ENCODE measurements around the gene ISG20L2.

ISG20L2 gene

DNA sequence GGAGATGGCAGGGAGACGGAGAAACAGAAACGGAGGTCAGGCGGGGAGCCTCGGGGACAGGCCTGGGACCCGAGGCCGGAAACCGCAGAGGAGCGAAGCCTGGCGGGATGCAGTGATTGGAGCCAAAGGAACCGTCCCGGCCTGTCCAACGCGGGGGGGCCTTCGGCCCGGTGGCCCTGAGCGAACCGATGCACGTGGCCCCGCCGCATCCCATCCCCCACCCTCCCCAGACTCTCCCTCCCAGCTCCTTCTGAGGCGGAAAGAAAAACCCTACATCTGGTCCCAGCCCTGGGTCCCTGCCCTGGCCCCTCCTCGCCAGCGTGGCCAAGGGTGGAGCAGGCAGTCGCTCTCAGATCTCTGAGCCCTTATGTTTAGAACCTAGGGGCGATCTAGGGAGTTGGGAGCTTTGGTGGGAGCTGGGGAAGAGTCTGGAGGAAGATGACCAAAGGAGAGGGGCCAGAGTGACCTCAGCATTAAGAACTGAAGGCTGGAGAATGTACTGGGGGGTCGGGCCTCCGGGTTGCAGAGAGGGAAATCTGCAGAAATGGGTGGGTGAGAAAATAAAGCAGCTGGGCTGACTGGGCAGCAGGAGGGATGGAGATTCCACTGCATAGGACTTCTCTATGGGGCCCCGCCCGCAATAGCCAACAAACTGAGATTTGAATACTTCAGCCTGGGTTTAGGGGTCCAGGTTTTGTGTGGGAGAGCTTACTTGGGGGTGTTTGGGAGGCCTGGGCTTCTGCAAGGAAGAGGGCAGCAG, 21.7 kb downstream of the ISG20L2 start:
- DNase-seq (ENCODE audit: low read depth) = peak; percentile 84

DNA sequence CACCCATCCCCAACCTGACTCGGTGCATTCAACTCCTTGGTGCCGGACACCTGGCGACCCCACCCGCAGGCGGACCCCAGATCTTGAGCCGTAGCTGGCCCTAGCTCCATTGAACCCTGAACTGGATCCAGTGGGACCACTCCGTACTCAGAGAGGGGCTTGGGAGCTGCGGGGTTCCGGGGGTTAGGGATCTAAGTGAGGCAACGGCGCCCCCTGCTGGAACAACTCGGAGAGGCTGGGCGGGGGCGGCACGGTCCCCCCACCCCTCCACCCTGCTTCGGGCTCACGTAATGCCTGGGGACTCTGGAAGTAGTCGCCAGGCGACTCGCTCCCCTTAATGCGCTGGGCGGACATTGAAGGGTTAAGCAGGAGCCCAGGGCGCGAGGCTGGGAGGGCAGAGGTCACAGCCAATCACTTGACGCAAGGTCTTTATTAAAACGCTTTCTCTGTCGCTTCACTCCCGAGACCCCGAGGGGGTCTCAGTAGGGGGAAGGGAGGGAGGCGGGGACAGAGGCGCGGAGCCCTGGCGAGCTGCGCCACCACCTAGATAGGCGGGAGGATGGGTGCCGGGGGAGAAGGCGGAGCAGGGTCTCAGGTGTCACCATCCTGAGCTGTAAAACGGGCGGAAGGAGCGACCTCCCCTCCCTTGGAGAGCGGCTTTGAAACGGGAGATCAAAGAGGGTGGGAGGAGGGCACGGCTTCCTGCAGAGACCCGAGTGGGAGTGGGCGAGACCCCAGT, 22.5 kb downstream of the ISG20L2 start:
- DNase-seq (ENCODE audit: low read depth) = no peak

DNA sequence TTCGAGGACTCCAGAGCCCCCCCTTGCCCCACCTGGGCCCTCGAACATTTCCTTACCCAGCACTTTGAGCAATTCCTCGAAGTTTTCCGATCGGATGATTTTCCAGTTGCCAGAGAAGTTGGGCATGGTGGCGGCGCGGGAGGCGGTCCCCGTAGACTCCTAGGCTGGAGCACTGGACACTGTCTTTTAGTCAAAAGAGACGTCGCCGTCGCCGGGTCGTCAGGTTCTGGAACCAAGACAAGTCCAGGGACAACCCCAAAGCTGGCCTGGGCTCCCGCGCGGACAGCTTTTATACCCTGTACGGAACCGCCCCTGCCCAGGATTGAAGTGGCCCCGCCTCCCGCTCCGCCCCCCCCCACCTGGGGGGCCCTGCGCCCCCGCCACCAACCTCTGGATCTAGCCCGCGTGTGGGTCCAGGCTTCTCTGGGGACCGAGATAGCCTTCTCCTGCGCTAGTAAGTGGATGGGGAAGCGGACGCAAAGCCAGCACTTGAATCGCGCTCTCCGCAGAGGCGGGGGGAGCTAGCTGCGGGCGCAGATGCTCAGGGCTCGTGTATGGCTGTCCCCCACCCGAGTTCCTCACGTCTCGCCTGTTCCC, 23.1 kb downstream of the ISG20L2 start, which contains the start of gene CRABP2:
Gene CRABP2 (minus strand): TSS at position 263 of the 597 bp plus-strand sequence. CDS start 137 bp downstream, at position 126.
- no peak for DNase-seq (ENCODE audit: low read depth)

DNA sequence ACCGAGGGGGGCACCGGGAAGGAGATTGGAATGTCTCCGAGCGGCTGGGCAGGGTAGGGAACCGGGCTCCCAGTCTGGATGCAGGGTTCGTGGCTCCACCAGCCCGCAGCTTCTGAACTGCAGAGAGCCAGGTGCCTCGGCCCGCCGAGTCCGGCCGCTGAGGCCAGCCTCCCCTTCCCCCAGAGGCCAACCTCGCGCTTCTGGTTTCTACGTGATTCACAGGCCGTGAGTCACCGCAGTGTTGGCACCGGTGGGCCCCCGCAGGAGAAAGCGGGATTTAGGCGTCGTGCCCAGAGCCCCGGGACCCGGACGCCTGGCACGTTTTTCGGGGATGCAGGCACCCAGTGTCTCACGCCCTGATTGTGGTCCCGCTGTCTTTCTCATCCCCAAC, 23.6 kb downstream of the ISG20L2 start:
- DNase-seq (ENCODE audit: low read depth) = no peak

DNA sequence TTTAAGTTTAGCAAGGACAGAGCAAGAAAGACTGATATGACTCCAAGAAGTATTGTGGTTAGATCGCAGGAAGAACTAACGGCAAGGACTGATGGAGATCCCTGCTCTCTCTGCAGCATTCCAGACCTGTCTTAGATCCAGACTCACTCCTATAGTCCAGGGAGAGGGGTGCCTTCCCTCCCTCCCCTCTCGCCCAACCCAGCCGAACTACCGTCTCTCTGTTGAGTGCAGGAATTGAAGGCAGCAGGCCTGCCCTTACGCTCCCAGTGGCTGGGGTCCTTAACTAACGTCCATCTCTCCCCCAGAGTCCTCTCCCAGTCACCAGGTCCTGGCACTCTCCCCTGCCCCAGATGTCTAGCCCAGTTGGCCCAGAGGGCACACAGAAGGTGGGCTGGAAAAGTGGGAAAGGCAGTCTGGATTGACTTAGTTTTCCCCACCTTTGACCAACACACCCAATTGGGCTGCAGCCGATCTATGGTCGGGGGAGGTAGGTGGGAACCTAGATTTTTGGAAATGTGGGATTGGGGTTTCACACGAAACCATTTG, 24.3 kb downstream of the ISG20L2 start:
- DNase-seq (ENCODE audit: low read depth) = no peak

DNA sequence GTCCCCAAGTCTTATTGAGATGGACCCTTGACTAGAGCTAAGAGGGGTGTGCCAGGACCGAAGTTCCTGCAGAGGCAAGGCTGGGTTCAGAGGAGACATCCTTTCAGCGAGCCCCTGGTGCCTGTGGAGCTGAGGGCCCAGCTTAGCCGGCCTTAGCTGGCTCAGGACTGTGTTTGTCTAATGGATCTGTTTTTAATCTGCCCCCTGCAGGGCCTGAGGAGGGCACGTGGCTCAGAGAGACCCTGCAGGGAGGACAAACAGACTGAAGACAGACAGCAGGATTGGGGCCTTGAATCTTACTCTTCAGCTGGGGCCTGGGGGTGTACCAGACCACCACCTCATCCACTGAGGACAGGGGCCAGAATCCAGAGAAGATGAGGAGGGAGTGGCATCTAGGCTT, 24.8 kb downstream of the ISG20L2 start:
- DNase-seq (ENCODE audit: low read depth) = no peak

DNA sequence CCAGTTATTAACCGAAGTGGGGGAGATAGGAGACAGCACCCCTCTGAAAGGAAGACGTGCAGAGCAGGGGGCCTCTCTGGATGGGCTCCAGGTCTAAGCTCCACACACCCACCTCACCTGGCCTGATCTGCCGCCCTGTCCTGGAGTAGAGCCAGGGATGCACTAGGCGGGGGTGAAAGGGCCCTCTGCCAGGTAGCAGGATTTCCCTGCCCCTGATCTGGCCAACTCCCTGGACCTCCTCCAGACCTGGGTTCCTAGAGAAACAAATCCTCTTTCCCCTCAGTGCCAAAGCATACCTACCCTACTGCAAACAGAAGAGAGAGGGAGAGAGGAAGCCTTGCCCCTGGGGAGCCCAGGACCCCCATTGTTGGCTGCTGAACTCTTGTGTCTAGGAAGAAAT, 25.2 kb downstream of the ISG20L2 start:
- DNase-seq (ENCODE audit: low read depth) = no peak

DNA sequence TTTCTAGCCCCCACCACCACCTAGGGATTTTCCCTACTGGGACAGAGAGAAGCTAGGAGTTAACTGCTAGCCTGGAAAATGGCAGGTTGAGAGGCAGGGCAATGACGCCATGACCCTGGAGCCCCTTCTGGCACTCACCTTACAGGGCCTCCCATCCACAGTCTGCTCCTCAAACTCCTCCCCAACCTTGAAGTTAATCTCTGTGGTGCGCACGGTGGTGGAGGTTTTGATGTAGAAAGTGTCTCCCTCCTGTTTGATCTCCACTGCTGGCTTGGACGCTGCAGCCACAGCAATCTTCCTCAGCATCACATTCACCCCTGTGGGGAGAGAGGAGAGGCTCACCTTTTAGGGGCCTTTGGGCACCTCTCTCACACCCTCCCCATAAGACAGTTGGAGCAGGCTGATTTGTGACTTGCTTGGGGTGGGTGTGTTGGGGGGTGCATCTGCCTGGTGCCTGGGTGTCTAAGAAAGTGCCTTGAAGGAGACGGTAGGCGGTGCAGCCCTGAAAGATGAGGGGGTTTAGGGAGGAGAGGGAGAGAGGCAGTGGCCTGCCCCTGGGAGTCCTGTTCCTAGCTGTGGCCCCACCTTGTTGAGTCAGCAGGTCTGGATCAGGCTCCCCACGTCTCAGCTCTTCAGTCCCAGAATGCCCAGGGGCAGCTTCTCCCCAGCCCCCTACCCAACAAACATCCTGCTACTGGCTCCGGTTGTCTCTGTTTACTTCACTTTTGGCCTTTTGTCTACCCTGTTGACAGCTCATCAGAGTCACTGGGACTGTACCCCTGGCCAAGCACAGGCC, 27.6 kb downstream of the ISG20L2 start:
- DNase-seq (ENCODE audit: low read depth) = no peak

DNA sequence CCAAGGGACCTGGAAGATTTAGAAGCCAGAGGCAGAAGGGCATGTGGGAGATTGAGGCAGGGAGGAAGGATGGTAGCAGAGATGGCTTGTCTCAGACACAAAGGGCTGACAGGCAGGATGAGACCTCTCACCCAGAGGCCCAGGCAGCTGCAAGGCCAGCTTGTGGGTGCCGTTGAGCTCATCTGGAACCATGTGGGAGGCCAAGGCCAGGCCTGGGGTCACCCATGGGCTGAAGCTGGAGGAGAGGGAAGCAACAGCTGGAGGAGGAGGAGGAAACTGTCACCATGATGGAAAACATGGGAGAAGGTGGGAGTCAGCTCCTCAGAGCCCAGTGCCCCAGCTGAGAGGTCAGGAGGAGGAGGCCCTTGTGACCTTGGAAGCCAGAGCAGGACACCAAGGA, 29.6 kb downstream of the ISG20L2 start:
- DNase-seq (ENCODE audit: low read depth) = no peak

DNA sequence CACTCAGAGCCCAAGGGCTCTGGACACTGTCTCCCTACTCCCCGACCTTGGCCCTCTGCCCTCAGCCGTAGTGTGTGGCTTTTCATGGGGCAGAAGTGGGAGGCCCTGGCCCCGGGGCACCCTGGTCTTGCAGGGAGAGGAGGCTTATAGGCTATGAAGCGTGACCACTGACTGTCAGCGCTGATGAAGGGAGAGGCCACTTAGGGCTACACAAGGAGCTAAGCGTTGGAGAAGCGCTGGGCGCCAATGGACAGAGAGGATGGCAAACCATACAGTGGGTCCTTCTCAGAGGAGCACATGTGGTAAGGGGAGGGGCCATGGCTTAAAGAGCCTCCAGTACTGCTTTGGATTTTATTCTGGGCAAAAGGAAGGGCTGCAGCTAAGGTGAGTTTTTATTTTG, 31.1 kb downstream of the ISG20L2 start:
- no peak for DNase-seq (ENCODE audit: low read depth)

DNA sequence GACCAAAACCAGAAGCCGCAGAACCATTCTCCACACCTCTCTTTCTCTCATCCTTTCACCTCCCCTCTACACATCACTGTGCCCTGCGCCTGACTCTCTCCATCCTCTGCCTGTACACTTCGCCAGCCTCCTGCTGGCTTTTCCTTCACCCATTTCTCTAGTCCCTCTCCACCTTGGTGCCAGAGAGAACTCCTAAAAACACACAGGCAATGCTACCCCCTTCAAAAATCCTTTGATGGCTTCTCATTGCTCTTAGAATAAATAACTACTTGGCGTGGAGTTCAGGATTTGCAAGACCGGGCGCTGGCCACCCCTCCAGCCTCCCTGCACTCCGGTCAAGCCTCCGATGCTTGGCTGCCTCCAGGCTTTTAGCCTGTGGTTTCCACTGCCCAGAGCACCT, 31.8 kb downstream of the ISG20L2 start:
- no peak for DNase-seq (ENCODE audit: low read depth)

DNA sequence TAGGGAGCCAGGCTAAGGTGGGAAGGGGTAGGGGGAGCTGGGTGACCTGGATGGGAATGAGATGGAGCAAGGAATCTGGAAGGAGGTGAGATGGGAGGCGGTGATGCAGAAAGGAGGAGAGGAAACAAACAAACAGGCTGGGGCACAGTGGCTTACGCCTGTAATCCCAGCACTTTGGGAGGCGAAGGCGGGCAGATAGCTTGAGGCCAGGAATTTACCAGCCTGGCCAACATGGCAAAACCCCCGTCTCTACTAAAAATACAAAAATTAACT, 33.9 kb downstream of the ISG20L2 start:
- no peak for DNase-seq (ENCODE audit: low read depth)

DNA sequence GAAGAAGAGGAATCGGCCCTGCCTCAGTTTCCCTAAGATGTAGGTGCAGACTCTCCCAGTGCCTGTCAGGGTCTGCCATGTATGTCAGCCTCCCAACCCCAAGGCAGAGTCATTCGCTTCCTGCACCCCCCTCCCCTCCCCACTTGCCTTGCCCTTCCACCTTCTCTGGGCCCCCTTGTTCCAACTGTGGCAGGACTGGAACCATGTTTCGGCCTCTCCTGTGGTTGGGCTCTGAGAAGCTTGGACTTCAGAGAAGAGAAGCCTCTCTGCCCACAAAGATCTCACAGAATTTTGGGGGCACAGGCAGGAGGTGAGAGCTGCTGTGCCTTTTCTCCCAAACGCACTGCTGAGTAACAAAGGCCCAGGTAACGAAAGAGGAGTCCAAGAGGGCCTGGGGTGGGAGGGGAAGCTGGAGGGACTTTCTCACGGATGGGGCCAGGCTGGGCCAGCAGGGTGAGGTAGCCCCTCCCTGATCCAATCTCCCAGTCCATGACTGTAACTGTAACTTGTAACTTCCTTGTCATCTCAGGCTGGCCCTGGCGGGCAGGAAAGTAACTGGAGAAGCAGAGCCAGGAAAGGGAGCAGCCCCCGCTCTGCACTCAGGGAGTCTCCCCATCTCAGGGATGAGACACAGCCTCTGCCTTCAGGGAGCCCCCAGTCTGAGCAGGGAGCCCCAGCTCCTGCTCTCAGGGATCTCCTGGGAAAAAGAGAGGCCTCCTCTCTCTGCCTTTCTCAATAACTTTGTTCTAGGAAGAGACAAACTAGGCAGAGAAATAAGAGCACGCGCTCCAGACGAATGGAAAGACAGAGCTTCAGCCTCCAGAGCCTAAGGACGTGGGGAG, 34.5 kb downstream of the ISG20L2 start:
- no peak for DNase-seq (ENCODE audit: low read depth)

DNA sequence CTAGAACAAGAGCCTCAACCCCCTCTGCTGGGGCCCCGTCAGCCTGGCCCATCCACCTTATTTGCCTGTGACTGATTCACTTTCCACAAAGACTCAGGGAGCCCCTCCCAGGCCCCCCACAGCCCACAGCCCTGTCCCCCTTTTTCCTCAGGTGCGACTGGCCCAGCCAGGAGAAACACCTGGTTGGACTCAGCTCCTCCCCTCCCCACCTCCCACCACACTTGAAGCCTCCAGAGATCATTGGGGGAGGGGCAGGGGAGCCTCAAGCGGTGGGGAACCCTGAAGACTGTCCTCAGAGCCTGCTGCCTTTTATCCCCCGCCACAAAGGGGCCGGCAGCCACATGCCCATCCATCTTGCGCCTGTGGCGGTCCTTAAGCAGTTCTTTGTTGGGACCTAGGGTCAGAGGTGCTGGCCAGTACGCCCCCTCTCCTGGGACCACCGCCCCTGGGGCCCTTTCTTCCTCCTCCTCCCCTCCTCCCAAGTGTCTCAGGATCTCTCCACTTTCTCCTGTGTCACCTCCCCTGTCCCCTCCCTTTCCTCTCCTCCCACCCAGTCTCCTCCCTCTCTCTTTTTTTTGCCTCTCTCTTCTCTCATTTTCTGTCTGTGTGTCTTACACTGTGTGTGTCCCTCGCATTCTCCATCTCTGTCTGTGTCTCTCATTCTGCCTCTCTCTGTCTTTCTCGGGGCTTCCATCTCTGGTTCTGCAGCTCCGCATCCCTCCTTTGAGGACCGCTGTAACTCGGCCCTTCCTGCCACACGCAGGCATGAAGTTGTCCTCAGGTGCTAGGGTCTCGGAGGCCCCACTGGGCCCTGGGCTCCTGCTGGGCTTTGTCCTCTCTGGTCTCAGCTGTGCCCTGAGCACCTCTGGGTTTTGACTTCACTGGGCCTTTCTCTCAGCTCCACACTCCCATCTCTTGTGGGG, 35.4 kb downstream of the ISG20L2 start:
- DNase-seq (ENCODE audit: low read depth) = no peak

DNA sequence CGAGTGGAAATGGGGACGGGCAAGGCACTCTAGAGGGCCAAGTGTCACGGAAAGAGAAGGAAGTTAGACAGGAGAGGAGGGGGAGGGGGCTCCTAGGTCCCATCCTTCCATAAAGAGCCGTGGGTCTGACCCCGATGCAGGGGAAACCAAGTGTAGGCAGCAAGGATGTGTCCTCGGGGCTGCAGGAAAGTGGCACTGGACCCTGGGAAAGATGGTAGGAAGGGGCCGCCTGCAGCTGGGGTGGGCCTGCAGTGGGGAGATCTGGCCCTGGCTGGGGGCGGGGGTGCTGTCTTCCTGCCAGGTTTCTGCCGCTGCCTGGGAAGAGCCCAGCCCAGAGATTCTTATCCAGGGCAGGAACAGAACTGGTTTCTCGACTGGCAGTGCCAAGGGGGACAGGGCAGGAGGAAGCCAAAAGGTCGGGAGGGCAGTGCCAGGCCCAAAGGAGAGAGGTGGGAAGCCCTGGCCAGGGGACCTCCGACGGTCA, 36.1 kb downstream of the ISG20L2 start:
- no peak for DNase-seq (ENCODE audit: low read depth)

DNA sequence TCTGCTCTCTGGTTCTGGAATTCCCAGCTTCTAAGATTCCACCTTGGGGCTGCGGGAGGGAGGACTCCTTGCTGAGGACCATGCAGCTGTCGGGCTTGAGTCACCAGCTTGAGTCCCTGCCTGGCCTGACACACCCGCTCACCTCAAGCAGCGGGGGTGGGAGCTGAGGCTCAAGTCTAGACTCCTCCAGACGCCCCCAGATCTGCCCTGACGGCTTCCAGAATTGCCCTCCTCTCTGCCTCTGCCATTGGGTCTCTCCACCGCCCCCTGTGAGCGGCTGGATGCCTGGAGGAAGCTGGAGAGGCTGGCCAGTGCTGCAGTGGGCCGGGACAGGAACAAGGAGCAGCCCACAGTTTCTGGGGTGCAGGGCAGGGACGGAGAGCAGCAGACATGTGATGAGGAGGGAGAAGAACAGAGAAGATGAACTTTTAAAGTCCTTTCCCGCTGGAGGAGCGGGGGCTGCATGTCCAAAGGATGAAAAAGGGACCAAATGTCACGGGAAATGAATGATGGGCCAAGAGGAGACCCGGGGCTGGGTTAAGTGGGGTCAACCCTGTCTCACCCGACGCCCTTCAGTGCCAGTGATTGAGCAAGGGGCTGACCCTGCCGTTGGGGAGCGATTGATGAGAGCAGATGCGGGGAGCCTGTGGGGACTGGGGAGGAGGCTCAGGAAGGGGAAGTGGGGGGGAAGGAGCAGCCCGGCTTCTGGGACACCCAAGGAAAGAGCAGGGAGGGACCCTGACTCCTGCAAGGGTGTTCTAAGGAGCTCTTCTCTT, 36.7 kb downstream of the ISG20L2 start:
- no peak for DNase-seq (ENCODE audit: low read depth)

DNA sequence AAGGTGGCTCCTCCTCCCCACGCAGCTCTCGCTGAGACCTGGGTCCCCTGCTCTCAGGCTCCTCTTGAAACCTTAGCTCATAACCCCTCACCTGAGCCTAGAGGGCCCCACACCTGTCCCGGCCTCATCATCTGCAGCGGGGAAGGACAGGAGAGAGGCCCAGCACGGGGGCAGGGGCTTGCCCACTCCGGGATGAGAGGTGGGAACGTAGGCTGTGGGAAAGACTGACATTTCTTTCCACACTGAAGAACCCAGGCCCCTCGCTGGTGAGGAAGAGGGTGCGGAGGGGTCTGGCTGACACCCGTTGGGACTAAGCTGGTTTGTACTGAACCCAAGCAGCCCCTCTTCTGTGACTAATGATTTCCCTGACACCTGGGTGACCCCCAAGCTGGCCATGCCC, 37.4 kb downstream of the ISG20L2 start:
- no peak for DNase-seq (ENCODE audit: low read depth)

DNA sequence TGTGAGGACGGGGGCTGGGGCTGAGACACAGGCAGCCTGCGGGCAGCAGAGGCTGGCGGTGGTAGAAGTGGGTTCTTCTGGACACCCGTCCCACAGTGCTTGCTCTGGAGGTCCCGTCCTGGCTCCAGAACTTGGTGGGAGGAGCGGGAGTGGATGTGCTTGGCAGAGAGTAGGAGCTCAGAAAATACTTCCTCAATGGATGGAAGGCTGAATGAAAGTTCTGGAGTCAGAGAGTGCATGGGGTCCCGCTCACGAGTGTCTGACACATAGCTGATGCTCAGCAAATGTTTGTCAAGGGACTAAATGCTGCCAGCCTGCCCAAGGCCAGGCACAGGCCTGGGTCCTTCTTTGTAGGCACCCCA, 37.9 kb downstream of the ISG20L2 start:
- DNase-seq (ENCODE audit: low read depth) = no peak

DNA sequence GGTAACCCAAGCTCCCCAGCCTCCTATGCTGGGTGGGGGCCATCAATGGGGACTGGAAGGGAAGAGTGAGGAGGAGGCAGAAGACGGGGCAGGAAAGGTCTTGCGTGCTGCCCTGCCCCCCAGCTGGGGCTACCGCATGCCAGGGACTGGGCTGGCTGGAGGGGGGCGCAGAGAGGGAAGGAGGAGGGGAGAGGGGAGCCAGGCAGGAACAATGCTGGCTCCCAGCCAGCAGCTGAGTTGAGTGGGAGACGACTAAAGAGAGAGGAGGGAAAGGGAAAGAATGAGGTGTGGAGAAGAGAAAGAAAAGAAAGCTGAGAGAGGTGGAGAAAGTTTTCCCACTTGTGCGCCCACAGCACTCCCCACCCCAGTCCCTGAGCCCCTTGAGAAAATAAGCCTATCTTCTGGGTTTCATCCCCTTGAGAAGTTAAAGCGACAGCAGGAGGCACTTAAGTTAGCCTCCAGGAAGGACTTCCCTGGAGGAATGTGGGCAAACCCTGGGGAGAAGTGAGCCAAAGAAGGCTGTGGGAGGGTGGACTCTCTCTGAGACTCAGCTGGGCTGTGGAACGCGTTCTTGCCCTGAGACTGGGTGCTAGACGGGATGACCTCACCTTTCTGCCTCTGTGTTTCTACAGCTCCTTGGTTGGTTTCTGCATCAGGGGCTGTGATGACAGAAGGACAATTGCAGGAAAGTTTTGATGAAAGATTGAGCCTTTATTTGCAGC, 38.5 kb downstream of the ISG20L2 start:
- DNase-seq (ENCODE audit: low read depth) = no peak

Data from fibroblast of the conjunctiva (primary cell).